Measurements from ENCODE around the gene MS4A6A.
"Not testable (repeated sequence)": the region's sequence is repeated elsewhere in the genome, so short reads cannot be mapped to it uniquely, and the experiment has no call there.

The MS4A6A gene

GRCh38 chr11:60159284-60159683 is 23.6 kb downstream of the MS4A6A start:
- no peak overlapping the region for H3K4me3 ChIP-seq
- H3K36me3 ChIP-seq: no peaks in the 10 kb centered on the region
- no peaks in the 10 kb centered on the region for H3K27me3 ChIP-seq
- TF ChIP-seq CTCF (IDR thresholded peaks at IDR 0.05): no peak
- intact Hi-C loops (cut with DNase I; ENCODE audit: low total_unique reads): no loop called here
- no peaks in the 10 kb centered on the region for H3K9me3 ChIP-seq
- H3K4me1 ChIP-seq: no peaks in the 10 kb centered on the region
- DNase-seq: no peak
- no peak overlapping the region for H3K27ac ChIP-seq

GRCh38 chr11:60158636-60159035 is 24.2 kb downstream of the MS4A6A start:
- no peaks in the 10 kb centered on the region for H3K27me3 ChIP-seq
- no peaks in the 10 kb centered on the region for H3K4me1 ChIP-seq
- no peak overlapping the region for H3K4me3 ChIP-seq
- intact Hi-C loops (cut with DNase I; ENCODE audit: low total_unique reads): no loop called here
- TF ChIP-seq CTCF (IDR thresholded peaks at IDR 0.05): no peak
- no peaks in the 10 kb centered on the region for H3K9me3 ChIP-seq
- H3K27ac ChIP-seq: no peak overlapping the region
- H3K36me3 ChIP-seq: no peaks in the 10 kb centered on the region
- no peak for DNase-seq

- intact Hi-C loops (cut with DNase I; ENCODE audit: low total_unique reads): no loop called here
- Histone ChIP-seq H3K4me1 (no peaks in the 10 kb centered on the region), H3K36me3 (no peaks in the 10 kb centered on the region), H3K27me3 (no peaks in the 10 kb centered on the region), H3K9me3 (no peaks in the 10 kb centered on the region), H3K27ac (no peak overlapping the region), H3K4me3 (no peak overlapping the region)
- no peak for DNase-seq
- TF ChIP-seq CTCF (IDR thresholded peaks at IDR 0.05): no peak
Measured at GRCh38 chr11:60155931-60156330, 27.0 kb downstream of the MS4A6A start.

- intact Hi-C loops (cut with DNase I; ENCODE audit: low total_unique reads); H3K27ac ChIP-seq: not testable (repeated sequence)
Measured at GRCh38 chr11:60152727-60153126, 30.2 kb downstream of the MS4A6A start.

GRCh38 chr11:60150279-60150678 is 32.6 kb downstream of the MS4A6A start:
- Histone ChIP-seq H3K4me3 (no peak overlapping the region), H3K9me3 (no peaks in the 10 kb centered on the region), H3K27me3 (no peaks in the 10 kb centered on the region), H3K4me1 (no peaks in the 10 kb centered on the region), H3K27ac (no peak overlapping the region), H3K36me3 (no peaks in the 10 kb centered on the region)
- DNase-seq: no peak
- intact Hi-C loops (cut with DNase I; ENCODE audit: low total_unique reads): no loop called here
- TF ChIP-seq CTCF (IDR thresholded peaks at IDR 0.05): no peak

More at GRCh38 chr11:60152727-60153126, 30.2 kb downstream of the MS4A6A start:
- H3K9me3 ChIP-seq, H3K36me3 ChIP-seq, H3K27me3 ChIP-seq, H3K4me3 ChIP-seq, H3K4me1 ChIP-seq, DNase-seq: not testable (repeated sequence)

GRCh38 chr11:60145677-60146076 is 37.2 kb downstream of the MS4A6A start:
- no peak overlapping the region for H3K4me3 ChIP-seq
- H3K36me3 ChIP-seq: no peaks in the 10 kb centered on the region
- H3K9me3 ChIP-seq: no peaks in the 10 kb centered on the region
- H3K27me3 ChIP-seq: no peaks in the 10 kb centered on the region
- no peak overlapping the region for H3K27ac ChIP-seq
- H3K4me1 ChIP-seq: no peaks in the 10 kb centered on the region
- no peak for DNase-seq
- intact Hi-C loops (cut with DNase I; ENCODE audit: low total_unique reads): no loop called here
- TF ChIP-seq CTCF (IDR thresholded peaks at IDR 0.05): no peak
